GM23248 (cell line): ENCODE results near the gene GDAP1L1. TPM values are rescaled to one million over a fixed set of nuclear protein-coding genes. Genes with fewer than 3 reads are reported as not detected.
A peak's percentile ranks its signal among the peaks of the same experiment; 100 is the strongest.

ENCODE experiments used
- DNase-seq: peaks from one replicate; pipeline ENCODE4 v3.0.0-alpha.2; 2015
- H2AFZ ChIP-seq: fragments of 200-600 bp; sonication (generic); 2 replicates; pipeline ENCODE4 v1.6.1; 2016; ENCODE audit warnings: antibody characterized with exemption
- H3F3A ChIP-seq: fragments of 200-600 bp; sonication (generic); 2 replicates; pipeline ENCODE4 v1.6.1; 2016; ENCODE audit warnings: mild to moderate bottlenecking, antibody characterized with exemption, mixed run types; ENCODE audit not compliant: insufficient read depth
- H3K27ac ChIP-seq: fragments of 200-600 bp; sonication (generic); 2 replicates; pipeline ENCODE4 v1.5.1; 2016; ENCODE audit warnings: mild to moderate bottlenecking
- H3K27me3 ChIP-seq: fragments of 200-600 bp; sonication (generic); replicated peaks from 2 replicates; pipeline ENCODE4 v1.6.1; 2016; ENCODE audit warnings: mild to moderate bottlenecking; ENCODE audit not compliant: insufficient read depth
- H3K36me3 ChIP-seq: fragments of 200-600 bp; sonication (generic); 2 replicates; pipeline ENCODE4 v1.6.1; 2016; ENCODE audit warnings: low read depth, mild to moderate bottlenecking
- H3K4me1 ChIP-seq: fragments of 200-600 bp; sonication (generic); 2 replicates; pipeline ENCODE4 v1.6.1; 2016; ENCODE audit warnings: mild to moderate bottlenecking; ENCODE audit not compliant: insufficient read depth
- H3K4me2 ChIP-seq: fragments of 200-600 bp; sonication (generic); one replicate; pipeline ENCODE4 v1.6.1; 2016; ENCODE audit warnings: mild to moderate bottlenecking; ENCODE audit not compliant: unreplicated experiment
- H3K4me3 ChIP-seq: fragments of 200-600 bp; sonication (generic); 2 replicates; pipeline ENCODE4 v1.5.1; 2016; ENCODE audit warnings: mild to moderate bottlenecking
- H3K79me2 ChIP-seq: fragments of 200-600 bp; sonication (generic); 2 replicates; pipeline ENCODE4 v1.6.1; 2016; ENCODE audit warnings: mild to moderate bottlenecking; ENCODE audit not compliant: insufficient read depth
- H3K9ac ChIP-seq: fragments of 200-600 bp; sonication (generic); 2 replicates; pipeline ENCODE4 v1.6.1; 2016; ENCODE audit warnings: mild to moderate bottlenecking
- H3K9me2 ChIP-seq: fragments of 200-600 bp; sonication (generic); 2 replicates; pipeline ENCODE4 v1.6.1; 2016; ENCODE audit warnings: mixed run types, mild to moderate bottlenecking, moderate library complexity; ENCODE audit not compliant: insufficient read depth
- H3K9me3 ChIP-seq: fragments of 200-600 bp; sonication (generic); one replicate; pipeline ENCODE4 v1.6.1; 2017; ENCODE audit warnings: low read depth
- H4K20me1 ChIP-seq: fragments of 200-600 bp; sonication (generic); 2 replicates; pipeline ENCODE4 v1.6.0; 2016; ENCODE audit not compliant: insufficient read depth
- EZH2 ChIP-seq: fragments of 200-600 bp; sonication (generic); IDR thresholded peaks from 2 replicates; pipeline ENCODE4 v1.6.1; 2018; ENCODE audit warnings: antibody characterized with exemption, mild to moderate bottlenecking; ENCODE audit not compliant: insufficient read depth, poor library complexity, severe bottlenecking
- EZH2phosphoT487 ChIP-seq: fragments of 200-600 bp; sonication (generic); IDR thresholded peaks from 2 replicates; pipeline ENCODE4 v1.6.1; 2018; ENCODE audit warnings: antibody characterized with exemption, moderate library complexity, mild to moderate bottlenecking, low read depth; ENCODE audit not compliant: insufficient read depth
- WGBS, 2 experiments: methylation state at CpG; one replicate each; pipeline ENCODE4 v1.1.6; 2015 to 2017; ENCODE audit warnings: low lambda C conversion rate in 2 of 2, low coverage in 1 of 2; ENCODE audit errors: missing lambda C conversion rate in 2 of 2; 5-methylcytosine and 5-hydroxymethylcytosine counted together
- in situ Hi-C: fragments of 300-500 bp; cut with MboI; formaldehyde crosslinking; loops from 2 replicates; pipeline ENCODE4 v1.15.0; 2020
- polyA plus RNA-seq: library from polyadenylated mRNA; unstranded; fragments of >200 nt; fragmentation: Nextera tagmentation; extraction: Ambion mirVana; gene quantifications from 2 replicates; pipeline ENCODE4 v1.2.1, GENCODE V29; 2016
- total RNA-seq: library from RNA; depleted of rRNA; stranded (reverse); fragments of >200 nt; shearing (Covaris generic); gene quantifications from 2 replicates; pipeline ENCODE4 v1.2.3, GENCODE V29; 2014

The GDAP1L1 gene
- total and polyA plus RNA-seq, 2 experiments from 2014 or later: not detected

- Histone ChIP-seq H3K79me2 (peaks cover 10% of the 10 kb centered on the region), H3K4me1 (no peaks in the 10 kb centered on the region), H3F3A (no peaks in the 10 kb centered on the region), H3K9ac (no peak overlapping the region), H3K9me3 (no peaks in the 10 kb centered on the region), H3K27ac (no peak overlapping the region), H2AFZ (no peak overlapping the region), H3K27me3 (no peaks in the 10 kb centered on the region), H3K4me2 (no peak overlapping the region), H4K20me1 (no peaks in the 10 kb centered on the region), H3K4me3 (no peak overlapping the region), H3K9me2 (no peaks in the 10 kb centered on the region), H3K36me3 (no peaks in the 10 kb centered on the region)
- no peak for TF ChIP-seq EZH2
- no peak for TF ChIP-seq EZH2phosphoT487
- DNase-seq: peak; percentile 80
- in situ Hi-C loops: loop anchor here (5.0 to 25.0 kb wide), 2 partner anchors 245 to 395 kb away; no protein-coding TSS in a partner anchor
- 49 to 56% methylated on average over 11 of the region's 11 CpGs for WGBS, 2 experiments
These were observed 29.6 kb upstream of the GDAP1L1 start for GRCh38 chr20:44217342-44218092.

- no peaks in the 10 kb centered on the region for H3K36me3 ChIP-seq
- H3K9me2 ChIP-seq: no peaks in the 10 kb centered on the region
- no peaks in the 10 kb centered on the region for H3F3A ChIP-seq
- no peaks in the 10 kb centered on the region for H4K20me1 ChIP-seq
- WGBS, 2 experiments: 94 to 97% methylated on average over 4 of the region's 4 CpGs
- no peak overlapping the region for H2AFZ ChIP-seq
- peaks cover 1% of the 10 kb centered on the region; the same call in 1 of the 2 replicates for H3K79me2 ChIP-seq
- TF ChIP-seq EZH2 (no peak), EZH2phosphoT487 (no peak)
- no peak for DNase-seq
- no peak overlapping the region for H3K4me2 ChIP-seq
- H3K27me3 ChIP-seq: no peaks in the 10 kb centered on the region
- no peaks in the 10 kb centered on the region for H3K9me3 ChIP-seq
- in situ Hi-C loops: loop anchor here (5.0 to 25.0 kb wide), 2 partner anchors 244 to 394 kb away; no protein-coding TSS in a partner anchor
- no peaks in the 10 kb centered on the region for H3K4me1 ChIP-seq
- no peak overlapping the region for H3K9ac ChIP-seq
- no peak overlapping the region for H3K27ac ChIP-seq
- H3K4me3 ChIP-seq: no peak overlapping the region
These were observed 28.7 kb upstream of the GDAP1L1 start for GRCh38 chr20:44218446-44218845.

GRCh38 chr20:44219170-44219730 is 27.9 kb upstream of the GDAP1L1 start:
- Histone ChIP-seq H3K27ac (no peak overlapping the region), H3K4me3 (no peak overlapping the region), H3K36me3 (no peaks in the 10 kb centered on the region), H3K4me1 (no peaks in the 10 kb centered on the region), H3K9ac (no peak overlapping the region), H3K79me2 (no peaks in the 10 kb centered on the region), H3K4me2 (no peak overlapping the region), H4K20me1 (no peaks in the 10 kb centered on the region), H3K9me3 (no peaks in the 10 kb centered on the region), H3K9me2 (no peaks in the 10 kb centered on the region), H3F3A (no peaks in the 10 kb centered on the region), H3K27me3 (no peaks in the 10 kb centered on the region), H2AFZ (no peak overlapping the region)
- TF ChIP-seq EZH2: no peak
- TF ChIP-seq EZH2phosphoT487: no peak
- in situ Hi-C loops: loop anchor here (5.0 to 25.0 kb wide), 2 partner anchors 243 to 393 kb away; no protein-coding TSS in a partner anchor
- DNase-seq: no peak
- 56 to 63% methylated on average over 4 to 5 of the region's 5 CpGs for WGBS, 2 experiments

DNA sequence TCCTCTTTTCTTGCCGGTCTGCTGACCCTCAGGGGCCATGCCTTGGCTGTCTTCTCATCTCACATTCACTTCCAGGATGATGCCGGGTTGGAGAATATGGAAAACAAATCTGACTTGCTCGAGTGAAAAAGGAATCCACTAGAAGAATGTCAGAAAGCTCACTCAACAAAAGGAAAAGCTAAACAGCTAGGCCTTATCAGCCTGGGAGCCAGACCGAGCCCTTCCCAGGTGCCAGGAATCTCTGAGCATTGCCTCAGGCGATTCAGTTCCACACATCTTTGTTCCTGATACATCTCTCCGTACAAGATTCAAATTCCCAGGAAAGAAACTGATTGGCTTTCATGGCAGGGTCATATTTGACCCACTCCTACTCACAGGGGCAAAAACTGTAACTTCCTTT is 27.3 kb upstream of the GDAP1L1 start:
- Histone ChIP-seq H3K9ac (no peak overlapping the region), H3K27ac (no peak overlapping the region), H3K4me3 (no peak overlapping the region), H3K9me2 (no peaks in the 10 kb centered on the region), H3K79me2 (no peaks in the 10 kb centered on the region), H2AFZ (no peak overlapping the region), H3K36me3 (no peaks in the 10 kb centered on the region), H3K4me1 (no peaks in the 10 kb centered on the region), H3F3A (no peaks in the 10 kb centered on the region), H3K27me3 (no peaks in the 10 kb centered on the region), H3K4me2 (no peak overlapping the region), H4K20me1 (no peaks in the 10 kb centered on the region), H3K9me3 (no peaks in the 10 kb centered on the region)
- DNase-seq: no peak
- in situ Hi-C loops: loop anchor here (5.0 to 25.0 kb wide), 2 partner anchors 243 to 393 kb away; no protein-coding TSS in a partner anchor
- WGBS, 2 experiments: 64 to 66% methylated on average over 6 of the region's 6 CpGs
- TF ChIP-seq EZH2 (no peak), EZH2phosphoT487 (no peak)
